GM19023 (cell line): ENCODE measurements around the gene RPS18.
"Not testable (repeated sequence)": the region's sequence is repeated elsewhere in the genome, so short reads cannot be mapped to it uniquely, and the experiment has no call there.

Source experiments
- ATAC-seq: cut with Tn5 transposase; IDR thresholded peaks from one replicate; pipeline ENCODE4 v1.9.1; 2021; ENCODE audit warnings: mild to moderate bottlenecking, moderate library complexity; ENCODE audit not compliant: unreplicated experiment

The RPS18 gene

GRCh38 chr6:33271468-33272274 lies at the start of gene RPS18, which contains the start of gene VPS52:
Gene RPS18, plus strand, starts transcription at chr6:33272075. Its CDS starts 45 bp downstream, at chr6:33272120.
Gene VPS52, minus strand, starts transcription at chr6:33271876. Its CDS starts 201 bp downstream, at chr6:33271675.
- peak; percentile 75 for ATAC-seq

- ATAC-seq: not testable (repeated sequence)
These were observed 45.3 kb upstream of the RPS18 start for GRCh38 chr6:33226503-33227120.

DNA sequence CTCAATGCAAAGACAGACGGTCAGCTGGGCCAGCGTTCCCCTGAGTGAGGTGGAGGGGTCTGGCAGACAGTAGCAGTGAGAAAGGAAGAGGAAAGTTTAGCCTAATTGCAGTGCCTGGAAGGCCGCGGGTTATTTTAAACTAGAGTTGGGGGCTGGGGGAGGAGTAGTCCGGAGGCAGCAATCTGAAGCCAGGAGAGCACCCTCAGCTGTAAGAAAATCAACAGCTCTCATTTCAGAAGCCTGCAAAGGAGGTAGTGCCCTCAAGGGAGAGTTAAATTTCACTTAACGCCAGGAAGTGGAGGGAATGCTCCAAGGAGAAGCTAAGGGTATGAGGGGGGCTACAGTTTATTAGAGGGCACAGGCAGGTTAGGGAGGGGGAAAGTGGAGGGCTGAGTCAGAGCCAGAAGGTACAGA lies 36.6 kb upstream of the RPS18 start:
- ATAC-seq: no peak

GRCh38 chr6:33236328-33236727 lies 35.5 kb upstream of the RPS18 start:
- no peak for ATAC-seq

GRCh38 chr6:33236852-33237251 lies 35.0 kb upstream of the RPS18 start:
- no peak for ATAC-seq

DNA sequence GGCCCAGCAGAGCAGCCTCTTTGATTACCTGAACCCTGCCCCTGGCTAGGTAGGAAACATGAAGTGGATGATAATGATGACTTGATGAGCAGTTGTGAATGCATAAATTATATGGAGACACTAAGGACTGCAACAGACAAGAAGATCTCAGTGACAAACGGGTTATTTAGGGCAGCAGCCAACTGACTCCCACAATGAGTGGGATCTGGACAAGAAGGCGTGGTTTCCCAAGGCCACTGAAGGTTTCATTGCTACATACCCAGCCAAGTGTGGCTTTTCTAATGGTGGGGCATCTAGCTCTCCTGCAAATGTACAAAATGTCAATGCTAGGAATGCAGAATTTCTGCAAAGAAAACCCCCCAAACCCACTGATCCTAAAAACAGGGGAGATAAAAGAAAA lies 34.1 kb upstream of the RPS18 start:
- ATAC-seq: no peak

DNA sequence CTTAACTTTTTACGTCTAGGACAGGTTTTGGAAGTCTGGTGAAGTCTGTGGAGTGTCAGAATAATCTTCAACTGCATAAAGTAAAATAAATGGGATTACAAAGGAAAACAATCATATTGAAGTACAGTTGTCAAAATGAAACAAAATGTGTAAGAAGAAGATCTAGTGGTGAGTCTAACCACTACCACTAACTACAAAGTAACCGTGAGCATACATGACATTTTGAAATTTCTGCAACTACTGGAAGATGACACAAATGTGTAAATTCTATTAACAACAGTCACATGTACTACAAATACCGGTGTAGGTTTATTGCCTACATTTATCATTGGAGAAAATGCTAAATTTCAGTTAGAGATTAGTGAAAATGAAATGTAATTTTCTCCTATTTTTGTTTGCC lies 29.9 kb upstream of the RPS18 start:
- no peak for ATAC-seq

DNA sequence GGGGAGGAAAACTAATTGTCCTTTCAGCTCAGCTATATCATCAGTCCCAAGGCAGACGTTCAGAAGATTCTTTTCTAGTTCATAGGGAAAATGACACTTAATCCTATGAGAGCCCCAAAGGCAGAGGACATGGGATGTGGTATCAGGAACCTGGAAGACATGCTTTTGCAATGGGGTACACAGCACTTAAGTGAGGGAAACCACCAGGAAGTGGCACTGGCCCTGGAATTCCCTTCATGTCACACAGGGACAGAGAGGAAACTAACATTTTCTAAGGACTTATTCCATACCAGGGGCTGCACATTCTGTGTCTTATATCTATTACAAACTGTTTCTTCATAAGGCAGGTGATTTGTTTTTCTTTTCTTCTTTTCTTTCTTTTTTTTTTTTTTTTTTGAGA lies 28.4 kb upstream of the RPS18 start:
- ATAC-seq: no peak

- no peak for ATAC-seq
These were observed 23.8 kb upstream of the RPS18 start for GRCh38 chr6:33247977-33248642.

GRCh38 chr6:33248643-33248931 lies 23.3 kb upstream of the RPS18 start:
- ATAC-seq: no peak

DNA sequence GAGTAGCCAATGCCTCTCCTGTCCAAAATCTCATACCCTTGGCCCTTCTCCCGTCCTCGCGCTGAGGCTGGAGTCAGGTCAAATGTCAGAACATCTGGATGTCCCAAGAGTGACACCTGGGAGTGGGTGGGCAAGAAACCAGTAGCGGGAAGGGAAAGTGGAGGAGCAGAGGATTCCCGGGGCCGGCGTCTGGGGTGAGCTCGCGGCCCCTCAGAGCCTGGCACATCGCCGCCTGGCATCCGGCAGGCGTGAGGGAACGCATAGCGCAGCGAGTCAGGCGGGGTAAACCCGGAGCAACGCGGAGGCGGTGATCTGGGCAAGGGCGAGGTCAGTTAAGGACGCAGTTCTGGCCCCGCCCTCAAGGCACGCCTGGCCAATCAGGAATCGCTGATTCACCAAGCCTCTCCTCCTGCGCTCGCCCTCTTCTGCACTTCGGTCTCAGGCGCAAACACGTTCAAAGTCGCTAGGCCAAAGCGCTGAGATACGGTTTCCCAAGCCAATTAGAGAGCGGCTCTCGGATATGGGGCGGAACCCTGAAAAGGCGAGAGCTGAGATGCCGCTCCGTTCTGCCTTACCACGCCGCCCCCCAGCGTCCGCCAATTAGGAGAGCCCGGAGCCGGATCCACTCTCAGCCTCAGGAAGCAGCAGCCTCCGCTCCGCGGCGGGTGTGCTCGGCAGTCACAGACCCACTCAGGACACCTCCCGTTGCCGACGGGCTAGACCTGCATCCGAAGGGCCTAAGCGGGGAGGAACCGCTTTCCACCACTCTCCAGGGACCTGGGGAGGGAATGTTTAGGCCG lies 22.7 kb upstream of the RPS18 start:
- peak; percentile 90 for ATAC-seq

GRCh38 chr6:33249732-33250630 lies 21.9 kb upstream of the RPS18 start:
- ATAC-seq: no peak

DNA sequence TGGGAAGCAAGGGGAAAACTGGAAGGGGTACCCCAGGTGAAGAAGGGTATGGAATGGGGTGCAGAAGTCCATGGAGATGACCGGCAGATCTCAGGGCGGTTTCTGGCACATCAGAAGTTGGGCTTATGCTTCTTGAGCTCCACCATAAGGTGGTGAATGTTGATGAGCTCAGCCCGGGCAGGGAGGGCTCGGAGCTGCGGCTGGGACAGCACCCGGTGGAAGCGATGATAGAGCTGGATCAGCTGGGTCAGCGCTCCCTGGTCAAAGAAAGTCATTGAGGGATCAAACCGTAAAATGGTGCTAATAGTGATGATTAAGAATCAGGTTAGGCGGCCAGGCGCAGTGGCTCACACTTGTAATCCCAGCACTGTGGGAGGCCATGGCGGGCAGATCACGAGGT lies 21.1 kb upstream of the RPS18 start:
- no peak for ATAC-seq

GRCh38 chr6:33251395-33252012 lies 20.4 kb upstream of the RPS18 start:
- ATAC-seq: no peak

DNA sequence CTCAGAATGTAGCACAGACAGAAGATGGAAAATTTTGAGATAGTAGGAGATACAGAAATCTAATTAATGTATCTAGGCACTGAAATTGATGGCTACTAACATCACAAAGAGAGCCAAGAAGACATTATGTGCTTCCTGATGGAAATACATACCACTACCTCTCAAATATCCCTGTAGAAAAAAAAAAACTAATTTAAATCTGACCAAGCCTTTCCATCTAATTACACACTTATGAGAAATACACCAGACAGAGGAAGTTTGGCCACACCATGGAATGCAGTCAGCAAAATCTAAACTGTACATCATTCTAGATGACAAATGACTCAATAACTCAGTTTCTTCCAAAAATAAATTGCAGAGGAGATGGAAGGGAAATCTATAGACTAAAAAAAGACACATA lies 19.1 kb upstream of the RPS18 start:
- no peak for ATAC-seq

GRCh38 chr6:33254591-33254990 lies 17.3 kb upstream of the RPS18 start:
- ATAC-seq: no peak

DNA sequence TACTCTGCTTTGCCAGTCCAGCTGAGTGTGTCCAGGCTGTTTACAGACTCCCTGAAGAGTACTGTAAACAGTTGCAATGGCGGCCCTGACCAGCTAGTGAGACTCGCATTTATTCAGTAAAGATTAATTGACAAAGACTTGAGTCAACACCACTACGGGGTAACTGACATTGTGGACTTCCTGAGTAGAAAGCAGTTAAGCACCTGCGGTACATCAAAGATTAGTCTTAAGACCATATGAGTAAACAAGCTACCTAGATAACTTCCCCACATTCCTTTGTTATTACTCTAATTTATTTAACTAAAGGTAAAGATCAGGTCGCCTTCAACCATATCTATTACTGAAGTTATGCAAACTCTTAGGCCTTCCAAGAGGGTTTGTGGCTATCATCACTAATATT lies 12.8 kb upstream of the RPS18 start:
- no peak for ATAC-seq

DNA sequence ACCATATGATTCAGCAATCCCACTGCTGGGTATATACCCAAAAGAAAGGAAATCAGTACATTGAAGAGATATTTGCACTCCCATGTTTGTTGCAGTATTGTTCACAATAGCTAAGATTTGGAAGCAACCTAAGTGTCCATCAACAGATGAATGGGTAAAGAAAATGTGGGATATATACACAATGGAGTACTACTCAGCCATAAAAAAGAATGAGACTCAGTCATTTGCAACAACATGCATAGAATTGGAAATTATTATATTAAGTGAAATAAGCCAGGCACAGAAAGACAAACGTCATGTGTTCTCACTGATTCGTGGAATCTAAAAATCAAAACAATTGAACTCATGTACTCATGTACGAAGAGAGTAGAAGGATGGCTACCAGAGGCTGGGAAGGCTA lies 9.4 kb upstream of the RPS18 start:
- ATAC-seq: not testable (repeated sequence)

GRCh38 chr6:33264015-33264414 lies 7.9 kb upstream of the RPS18 start:
- ATAC-seq: no peak

- peak; percentile 19 for ATAC-seq
These were observed 783 bp upstream of the RPS18 start for GRCh38 chr6:33271117-33271467.
